ENCODE results near the gene CRTC1. TPM values are rescaled to one million over a fixed set of nuclear protein-coding genes. Genes with fewer than 3 reads are reported as not detected.

Gene CRTC1
- total RNA-seq, 1 experiment from 2014 or later = 12.3 TPM

DNA sequence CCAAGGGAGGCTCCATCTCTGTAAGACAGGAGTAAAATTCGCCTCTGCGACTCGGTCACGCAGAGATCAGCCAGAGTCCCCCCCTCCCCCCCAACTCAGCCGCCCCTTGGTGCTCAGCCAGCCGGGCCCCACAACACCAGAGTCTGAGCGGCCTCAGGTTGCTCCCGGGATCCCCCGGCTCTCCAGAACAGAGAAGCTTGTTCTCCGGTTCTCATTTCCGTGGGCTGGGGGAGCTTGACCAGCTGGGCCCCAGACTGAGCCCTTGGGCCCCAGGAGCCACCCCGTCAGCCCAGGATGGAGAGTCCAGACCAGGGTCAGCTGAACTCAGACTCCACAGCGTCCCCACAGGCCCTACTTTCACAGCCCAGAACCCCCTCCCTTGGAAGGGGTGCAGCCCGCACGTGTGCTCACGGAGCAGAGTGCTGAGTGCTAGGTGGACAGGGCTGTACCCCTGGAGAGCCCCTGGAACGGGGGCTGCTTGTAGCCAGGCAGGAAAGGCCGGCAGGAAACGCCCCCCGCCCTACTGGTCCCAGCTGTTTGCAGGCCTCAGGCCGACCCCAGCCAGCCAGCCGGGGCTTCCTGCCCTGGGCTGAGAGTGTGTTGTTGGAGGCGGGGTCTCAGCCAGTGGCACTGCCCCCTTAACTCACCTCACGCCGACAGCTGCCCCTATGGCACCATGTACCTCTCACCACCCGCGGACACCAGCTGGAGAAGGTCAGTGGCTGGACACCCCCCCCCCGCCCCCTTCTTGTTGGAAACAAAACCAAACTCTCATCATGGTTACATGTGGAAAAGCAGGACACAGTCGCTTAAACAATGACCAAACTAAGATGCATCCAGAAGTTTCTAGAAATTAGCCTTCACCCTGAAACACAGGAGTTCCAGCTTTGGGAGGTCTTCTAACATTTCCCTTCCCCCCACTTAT lies 63.2 kb downstream of the CRTC1 start:
- peak; percentile 55 for DNase-seq (ENCODE audit: low spot score)
- peak; percentile 81 for ATAC-seq
- TF ChIP-seq ATF2 (CRISPR knock-in tag; IDR thresholded peaks at IDR 0.05; ENCODE audit: borderline replicate concordance, low read depth) = no peak
- TF ChIP-seq NFE2L1 (CRISPR knock-in tag; IDR thresholded peaks at IDR 0.05) = no peak
- TF ChIP-seq ZNF121 (CRISPR knock-in tag; IDR thresholded peaks at IDR 0.05) = no peak
- TF ChIP-seq, protein P1, sequence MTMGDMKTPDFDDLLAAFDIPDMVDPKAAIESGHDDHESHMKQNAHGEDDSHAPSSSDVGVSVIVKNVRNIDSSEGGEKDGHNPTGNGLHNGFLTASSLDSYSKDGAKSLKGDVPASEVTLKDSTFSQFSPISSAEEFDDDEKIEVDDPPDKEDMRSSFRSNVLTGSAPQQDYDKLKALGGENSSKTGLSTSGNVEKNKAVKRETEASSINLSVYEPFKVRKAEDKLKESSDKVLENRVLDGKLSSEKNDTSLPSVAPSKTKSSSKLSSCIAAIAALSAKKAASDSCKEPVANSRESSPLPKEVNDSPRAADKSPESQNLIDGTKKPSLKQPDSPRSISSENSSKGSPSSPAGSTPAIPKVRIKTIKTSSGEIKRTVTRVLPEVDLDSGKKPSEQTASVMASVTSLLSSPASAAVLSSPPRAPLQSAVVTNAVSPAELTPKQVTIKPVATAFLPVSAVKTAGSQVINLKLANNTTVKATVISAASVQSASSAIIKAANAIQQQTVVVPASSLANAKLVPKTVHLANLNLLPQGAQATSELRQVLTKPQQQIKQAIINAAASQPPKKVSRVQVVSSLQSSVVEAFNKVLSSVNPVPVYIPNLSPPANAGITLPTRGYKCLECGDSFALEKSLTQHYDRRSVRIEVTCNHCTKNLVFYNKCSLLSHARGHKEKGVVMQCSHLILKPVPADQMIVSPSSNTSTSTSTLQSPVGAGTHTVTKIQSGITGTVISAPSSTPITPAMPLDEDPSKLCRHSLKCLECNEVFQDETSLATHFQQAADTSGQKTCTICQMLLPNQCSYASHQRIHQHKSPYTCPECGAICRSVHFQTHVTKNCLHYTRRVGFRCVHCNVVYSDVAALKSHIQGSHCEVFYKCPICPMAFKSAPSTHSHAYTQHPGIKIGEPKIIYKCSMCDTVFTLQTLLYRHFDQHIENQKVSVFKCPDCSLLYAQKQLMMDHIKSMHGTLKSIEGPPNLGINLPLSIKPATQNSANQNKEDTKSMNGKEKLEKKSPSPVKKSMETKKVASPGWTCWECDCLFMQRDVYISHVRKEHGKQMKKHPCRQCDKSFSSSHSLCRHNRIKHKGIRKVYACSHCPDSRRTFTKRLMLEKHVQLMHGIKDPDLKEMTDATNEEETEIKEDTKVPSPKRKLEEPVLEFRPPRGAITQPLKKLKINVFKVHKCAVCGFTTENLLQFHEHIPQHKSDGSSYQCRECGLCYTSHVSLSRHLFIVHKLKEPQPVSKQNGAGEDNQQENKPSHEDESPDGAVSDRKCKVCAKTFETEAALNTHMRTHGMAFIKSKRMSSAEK (CRISPR knock-in tag; IDR thresholded peaks at IDR 0.05; ENCODE audit: borderline replicate concordance) = no peak
- TF ChIP-seq TEAD1 (CRISPR knock-in tag; IDR thresholded peaks at IDR 0.05) = no peak
- TF ChIP-seq GTF2I (CRISPR knock-in tag; conservative IDR thresholded peaks at IDR 0.05) = no peak
- TF ChIP-seq, protein P2, sequence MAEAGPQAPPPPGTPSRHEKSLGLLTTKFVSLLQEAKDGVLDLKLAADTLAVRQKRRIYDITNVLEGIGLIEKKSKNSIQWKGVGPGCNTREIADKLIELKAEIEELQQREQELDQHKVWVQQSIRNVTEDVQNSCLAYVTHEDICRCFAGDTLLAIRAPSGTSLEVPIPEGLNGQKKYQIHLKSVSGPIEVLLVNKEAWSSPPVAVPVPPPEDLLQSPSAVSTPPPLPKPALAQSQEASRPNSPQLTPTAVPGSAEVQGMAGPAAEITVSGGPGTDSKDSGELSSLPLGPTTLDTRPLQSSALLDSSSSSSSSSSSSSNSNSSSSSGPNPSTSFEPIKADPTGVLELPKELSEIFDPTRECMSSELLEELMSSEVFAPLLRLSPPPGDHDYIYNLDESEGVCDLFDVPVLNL (CRISPR knock-in tag; IDR thresholded peaks at IDR 0.05; ENCODE audit: borderline replicate concordance, low read depth) = no peak
- TF ChIP-seq ERG (CRISPR knock-in tag; IDR thresholded peaks at IDR 0.05) = no peak
- no peak for TF ChIP-seq ZNF263 (CRISPR knock-in tag; IDR thresholded peaks at IDR 0.05; ENCODE audit: low read depth)
- no peak for TF ChIP-seq AFF4 (CRISPR knock-in tag; IDR thresholded peaks at IDR 0.05; ENCODE audit: borderline replicate concordance)
- no peak for TF ChIP-seq ZNF232 (CRISPR knock-in tag; IDR thresholded peaks at IDR 0.05)
- no peak for TF ChIP-seq ZNF423 (CRISPR knock-in tag; IDR thresholded peaks at IDR 0.05)
- TF ChIP-seq ZNF671 (CRISPR knock-in tag; IDR thresholded peaks at IDR 0.05) = no peak
- no peaks in the 10 kb centered on the region for H3K9me3 Mint-ChIP-seq
- ChIA-PET CTCF (interaction anchor here (0.5 to 1.9 kb wide), 9 partner anchors 12 to 902 kb away, joined by 3 to 12 read pairs (median 3); no protein-coding TSS in a partner anchor), POLR2A (no interaction called here)
- H3K4me1 Mint-ChIP-seq = peaks cover 9% of the 10 kb centered on the region
- no peak overlapping the region for H3K4me3 Mint-ChIP-seq
- H3K27ac Mint-ChIP-seq = no peak overlapping the region; the same call in 1 of the 2 replicates
- no peaks in the 10 kb centered on the region; the same call in 1 of the 2 replicates for H3K36me3 Mint-ChIP-seq
- no peaks in the 10 kb centered on the region for H3K27me3 Mint-ChIP-seq (ENCODE audit: low read depth)
